Suprapubic skin (tissue), 4 donors: ENCODE results near the gene FDX1. TPM values are rescaled to one million over a fixed set of nuclear protein-coding genes. Genes with fewer than 3 reads are reported as not detected.
"Not testable (repeated sequence)": the region's sequence is repeated elsewhere in the genome, so short reads cannot be mapped to it uniquely, and the experiment has no call there.

Experiments used
- DNase-seq, 2 donors: peaks; one replicate each; pipeline ENCODE4 v3.0.0-alpha.2; 2019; ENCODE audit warnings: low spot score in 2 of 2
- H3K27ac ChIP-seq: fragments of 200-600 bp; sonication (generic); one replicate; pipeline ENCODE4 v1.5.1; 2019
- H3K27me3 ChIP-seq: fragments of 200-600 bp; sonication (generic); one replicate; pipeline ENCODE4 v1.5.1; 2019
- H3K36me3 ChIP-seq: fragments of 200-600 bp; sonication (generic); one replicate; pipeline ENCODE4 v1.5.1; 2019
- H3K4me1 ChIP-seq: fragments of 200-600 bp; sonication (generic); one replicate; pipeline ENCODE4 v1.5.1; 2019
- H3K4me3 ChIP-seq: fragments of 200-600 bp; sonication (generic); one replicate; pipeline ENCODE4 v1.5.1; 2019; ENCODE audit warnings: mild to moderate bottlenecking
- H3K9me3 ChIP-seq: fragments of 200-600 bp; sonication (generic); one replicate; pipeline ENCODE4 v1.5.1; 2019
- CTCF ChIP-seq, 2 donors: fragments of 200-600 bp in 1 of 2; fragments of 450-650 bp in 1 of 2; sonication (generic) in 1 of 2; IDR thresholded peaks; one replicate each; pipeline ENCODE4 v1.5.1; 2016 to 2019; ENCODE audit warnings: antibody characterized with exemption in 2 of 2, mild to moderate bottlenecking in 1 of 2, moderate library complexity in 1 of 2
- EP300 ChIP-seq: sonication (generic); formaldehyde crosslinking; IDR thresholded peaks from one replicate; pipeline ENCODE4 v1.6.1; 2017; ENCODE audit warnings: antibody characterized with exemption
- POLR2A ChIP-seq, 2 donors: fragments of 450-650 bp; IDR thresholded peaks; one replicate each; pipeline ENCODE4 v1.6.1; 2017; ENCODE audit warnings: antibody characterized with exemption in 2 of 2, mild to moderate bottlenecking in 2 of 2, moderate library complexity in 2 of 2
- POLR2AphosphoS5 ChIP-seq, 3 donors: sonication (generic); formaldehyde crosslinking; IDR thresholded peaks; one replicate each; pipeline ENCODE4 v1.6.1; 2017; ENCODE audit warnings: antibody characterized with exemption in 3 of 3
- WGBS: methylation state at CpG from one replicate; pipeline ENCODE4 v1.1.5; 2018; 5-methylcytosine and 5-hydroxymethylcytosine counted together
- total RNA-seq, 4 donors: library from RNA; depleted of rRNA; stranded (reverse); fragments of >200 nt; gene quantifications; one replicate each; pipeline ENCODE4 v1.1.0, GENCODE V29; 2016

Gene FDX1
- total RNA-seq, 4 donors from 2014 or later: 6.0 to 14.6 (median 8.7) TPM

GRCh38 chr11:110407315-110407714 is 22.4 kb upstream of the FDX1 start:
- TF ChIP-seq POLR2A (IDR thresholded peaks at IDR 0.05): no peak
- TF ChIP-seq CTCF (IDR thresholded peaks at IDR 0.05): no peak
- TF ChIP-seq EP300: no peak
- TF ChIP-seq POLR2AphosphoS5 (IDR thresholded peaks at IDR 0.05): no peak
- 88% methylated on average over 5 of the region's 5 CpGs for WGBS

GRCh38 chr11:110409174-110409573 is 20.6 kb upstream of the FDX1 start:
- H3K27ac ChIP-seq: no peak overlapping the region
- TF ChIP-seq CTCF (IDR thresholded peaks at IDR 0.05) (no peak), POLR2A (IDR thresholded peaks at IDR 0.05) (no peak), POLR2AphosphoS5 (IDR thresholded peaks at IDR 0.05) (no peak)
- no peaks in the 10 kb centered on the region for H3K36me3 ChIP-seq
- WGBS: 29% methylated on average over 3 of the region's 3 CpGs
- no peak for DNase-seq
- no peak overlapping the region for H3K4me3 ChIP-seq
- no peaks in the 10 kb centered on the region for H3K27me3 ChIP-seq
- H3K4me1 ChIP-seq: peaks cover 6% of the 10 kb centered on the region
- no peaks in the 10 kb centered on the region for H3K9me3 ChIP-seq

More at GRCh38 chr11:110407315-110407714, 22.4 kb upstream of the FDX1 start:
- no peak for DNase-seq
- Histone ChIP-seq H3K4me1 (peaks cover 6% of the 10 kb centered on the region), H3K27ac (no peak overlapping the region), H3K9me3 (no peaks in the 10 kb centered on the region), H3K27me3 (no peaks in the 10 kb centered on the region), H3K36me3 (no peaks in the 10 kb centered on the region), H3K4me3 (no peak overlapping the region)

- no peaks in the 10 kb centered on the region for H3K27me3 ChIP-seq
- H3K9me3 ChIP-seq: no peaks in the 10 kb centered on the region
- 97% methylated on average over 1 of the region's 1 CpG for WGBS
- no peak overlapping the region for H3K27ac ChIP-seq
- TF ChIP-seq POLR2AphosphoS5 (IDR thresholded peaks at IDR 0.05) (no peak), POLR2A (IDR thresholded peaks at IDR 0.05) (no peak), CTCF (IDR thresholded peaks at IDR 0.05) (no peak), EP300 (no peak)
- H3K36me3 ChIP-seq: no peaks in the 10 kb centered on the region
- peaks cover 6% of the 10 kb centered on the region for H3K4me1 ChIP-seq
- no peak overlapping the region for H3K4me3 ChIP-seq
- DNase-seq: no peak
Observed at GRCh38 chr11:110410651-110411050, 19.1 kb upstream of the FDX1 start.

- no peak for DNase-seq
- H3K9me3 ChIP-seq: no peaks in the 10 kb centered on the region
- H3K27ac ChIP-seq: no peak overlapping the region
- TF ChIP-seq POLR2AphosphoS5 (IDR thresholded peaks at IDR 0.05) (no peak), CTCF (IDR thresholded peaks at IDR 0.05) (no peak), POLR2A (IDR thresholded peaks at IDR 0.05) (no peak), EP300 (no peak)
- no peak overlapping the region for H3K4me3 ChIP-seq
- H3K27me3 ChIP-seq: no peaks in the 10 kb centered on the region
- H3K36me3 ChIP-seq: no peaks in the 10 kb centered on the region
- 91% methylated on average over 2 of the region's 2 CpGs for WGBS
- H3K4me1 ChIP-seq: no peaks in the 10 kb centered on the region
Observed at GRCh38 chr11:110415081-110415480, 14.7 kb upstream of the FDX1 start.

- DNase-seq, H3K27me3 ChIP-seq, H3K9me3 ChIP-seq, H3K36me3 ChIP-seq, H3K4me3 ChIP-seq, H3K27ac ChIP-seq, H3K4me1 ChIP-seq: not testable (repeated sequence)
- 75% methylated on average over 6 of the region's 6 CpGs for WGBS
Observed at GRCh38 chr11:110421658-110422057, 8.1 kb upstream of the FDX1 start.

- Histone ChIP-seq H3K27ac (no peak overlapping the region), H3K4me1 (no peaks in the 10 kb centered on the region), H3K9me3 (no peaks in the 10 kb centered on the region), H3K36me3 (no peaks in the 10 kb centered on the region), H3K27me3 (no peaks in the 10 kb centered on the region), H3K4me3 (no peak overlapping the region)
- no peak for TF ChIP-seq EP300
- TF ChIP-seq POLR2A (IDR thresholded peaks at IDR 0.05): no peak
- TF ChIP-seq CTCF (IDR thresholded peaks at IDR 0.05): no peak
- no peak for TF ChIP-seq POLR2AphosphoS5 (IDR thresholded peaks at IDR 0.05)
- no peak for DNase-seq
- 87% methylated on average over 2 of the region's 2 CpGs for WGBS
Observed at GRCh38 chr11:110422306-110422905, 7.3 kb upstream of the FDX1 start.
